CD4-positive, alpha-beta memory T cell (primary cell): ENCODE measurements around the gene SPAG16. TPM values are rescaled to one million over a fixed set of nuclear protein-coding genes. Genes with fewer than 3 reads are reported as not detected.

Experiments used
- CTCF ChIA-PET: fragments of 350-600 bp; sonication (Branson Sonifier 250); formaldehyde crosslinking; loops from one replicate; lab custom pipeline; 2021; ENCODE audit warnings: inconsistent platforms; ENCODE audit not compliant: partially characterized antibody; lab: Charles Lee
- POLR2A ChIA-PET: fragments of 350-600 bp; sonication (Branson Sonifier 250); formaldehyde crosslinking; loops from one replicate; lab custom pipeline; 2021; ENCODE audit not compliant: partially characterized antibody; lab: Charles Lee
- DNase-seq, 5 donors: peaks; one replicate each; pipeline versions ENCODE4 v3.0.0 to v3.0.0-alpha.2; 2020 to 2022; ENCODE audit warnings: mixed read lengths in 1 of 5
- H3K27ac ChIP-seq: one replicate; pipeline ENCODE4 v1.7.0; 2013; ENCODE audit warnings: low read depth, low read length
- H3K27me3 ChIP-seq: 2 replicates; pipeline ENCODE4 v1.7.0; 2013; ENCODE audit warnings: mild to moderate bottlenecking, low read length, moderate library complexity; ENCODE audit not compliant: insufficient read depth
- H3K36me3 ChIP-seq: 2 replicates; pipeline ENCODE4 v1.7.0; 2013; ENCODE audit warnings: mild to moderate bottlenecking, low read length, moderate library complexity; ENCODE audit not compliant: insufficient read depth
- H3K4me1 ChIP-seq: 2 replicates; pipeline ENCODE4 v1.7.0; 2013; ENCODE audit warnings: mild to moderate bottlenecking, low read length, moderate library complexity; ENCODE audit not compliant: insufficient read depth
- H3K4me3 ChIP-seq, 2 donors: one replicate each; pipeline ENCODE4 v1.7.0; 2013; ENCODE audit warnings: low read length in 2 of 2, mild to moderate bottlenecking in 1 of 2
- H3K9me3 ChIP-seq, 2 donors: one replicate each; pipeline ENCODE4 v1.7.0; 2013; ENCODE audit warnings: low read length in 2 of 2, control low read depth in 1 of 2; ENCODE audit not compliant: control insufficient read depth in 1 of 2
- H3K27ac Mint-ChIP-seq, 7 donors: one replicate each; pipeline ENCODE4 v1.8.0; 2020 to 2021; ENCODE audit warnings: mixed read lengths in 7 of 7, mild to moderate bottlenecking in 6 of 7, inconsistent platforms in 3 of 7, moderate library complexity in 3 of 7
- H3K27me3 Mint-ChIP-seq, 2 donors: one replicate each; pipeline ENCODE4 v1.8.0; 2020 to 2021; ENCODE audit warnings: mixed read lengths in 2 of 2
- H3K36me3 Mint-ChIP-seq, 2 donors: one replicate each; pipeline ENCODE4 v1.8.0; 2020 to 2021; ENCODE audit warnings: mixed read lengths in 2 of 2, inconsistent platforms in 1 of 2, mild to moderate bottlenecking in 1 of 2
- H3K4me1 Mint-ChIP-seq, 4 donors: one replicate each; pipeline ENCODE4 v1.8.0; 2020 to 2021; ENCODE audit warnings: mixed read lengths in 4 of 4, mild to moderate bottlenecking in 1 of 4
- H3K4me3 Mint-ChIP-seq, 8 donors: one replicate each; pipeline ENCODE4 v1.8.0; 2020 to 2021; ENCODE audit warnings: mixed read lengths in 8 of 8, mild to moderate bottlenecking in 7 of 8, moderate library complexity in 6 of 8, inconsistent platforms in 3 of 8
- H3K9me3 Mint-ChIP-seq, 8 donors: one replicate each; pipeline ENCODE4 v1.8.0; 2020 to 2021; ENCODE audit warnings: mixed read lengths in 8 of 8, mild to moderate bottlenecking in 5 of 8, inconsistent platforms in 3 of 8, moderate library complexity in 1 of 8
- intact Hi-C: fragments of 100-400 bp; cut with micrococcal nuclease; formaldehyde crosslinking; loops from one replicate; pipeline ENCODE4 v1.15.1; 2023
- polyA plus RNA-seq, 2 donors: library from polyadenylated mRNA; unstranded; fragments of 300-500 nt; fragmentation: Illumina TruSeq; gene quantifications; one replicate each; pipeline ENCODE4 v1.2.3, GENCODE V29; 2021
- total RNA-seq, 2 experiments: library from RNA; stranded (reverse); gene quantifications; one replicate each; pipeline ENCODE4 v1.2.3, GENCODE V29; 2021

Gene SPAG16
- total and polyA plus RNA-seq, 4 experiments from 2014 or later = 6.3 to 21.7 (median 11.2) TPM

DNA sequence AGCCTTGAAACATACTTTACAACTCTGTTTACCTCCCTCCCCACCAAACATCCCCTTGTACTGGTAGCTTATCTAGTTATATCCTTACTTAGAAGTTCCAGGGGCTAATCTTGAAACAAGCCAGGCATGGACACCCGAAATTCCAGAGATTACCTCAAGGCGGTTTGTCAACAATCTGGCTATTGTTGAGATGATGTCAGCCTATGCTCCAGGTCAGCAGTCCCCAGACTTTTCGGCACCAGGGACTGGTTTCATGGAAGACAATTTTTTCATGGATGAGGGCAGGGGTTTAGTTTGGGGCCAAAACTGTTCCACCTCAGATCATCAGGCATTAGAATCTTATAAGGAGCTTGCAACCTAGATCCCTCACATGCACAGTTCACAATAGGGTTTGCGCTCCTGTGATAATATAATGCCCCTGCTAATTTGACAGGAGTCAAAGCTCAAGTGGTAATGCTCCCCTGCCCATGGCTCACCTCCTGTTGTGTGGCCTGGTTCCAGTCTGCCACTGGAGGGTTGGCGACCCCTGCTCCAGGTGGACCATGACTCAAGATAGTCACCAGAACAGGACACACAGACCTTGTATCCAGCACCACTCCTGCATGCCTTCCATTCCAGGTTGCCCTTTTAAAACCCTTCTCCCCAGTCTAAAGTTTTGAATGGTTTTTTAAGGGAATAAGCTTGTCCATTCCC, 171.2 kb downstream of the SPAG16 start:
- CTCF ChIA-PET = no interaction called here
- Mint-ChIP-seq H3K4me3 (no peak overlapping the region), H3K27ac (no peak overlapping the region), H3K27me3 (no peaks in the 10 kb centered on the region), H3K36me3 (no peaks in the 10 kb centered on the region), H3K9me3 (peaks cover 0 to 7% (median 0%) of the 10 kb centered on the region in 8 donors), H3K4me1 (no peaks in the 10 kb centered on the region)
- Histone ChIP-seq H3K36me3 (no peaks in the 10 kb centered on the region), H3K4me3 (no peak overlapping the region), H3K27me3 (no peaks in the 10 kb centered on the region), H3K27ac (no peak overlapping the region), H3K4me1 (no peaks in the 10 kb centered on the region), H3K9me3 (no peaks in the 10 kb centered on the region)
- intact Hi-C loops = no loop called here
- POLR2A ChIA-PET = no interaction called here
- DNase-seq = no peak

DNA sequence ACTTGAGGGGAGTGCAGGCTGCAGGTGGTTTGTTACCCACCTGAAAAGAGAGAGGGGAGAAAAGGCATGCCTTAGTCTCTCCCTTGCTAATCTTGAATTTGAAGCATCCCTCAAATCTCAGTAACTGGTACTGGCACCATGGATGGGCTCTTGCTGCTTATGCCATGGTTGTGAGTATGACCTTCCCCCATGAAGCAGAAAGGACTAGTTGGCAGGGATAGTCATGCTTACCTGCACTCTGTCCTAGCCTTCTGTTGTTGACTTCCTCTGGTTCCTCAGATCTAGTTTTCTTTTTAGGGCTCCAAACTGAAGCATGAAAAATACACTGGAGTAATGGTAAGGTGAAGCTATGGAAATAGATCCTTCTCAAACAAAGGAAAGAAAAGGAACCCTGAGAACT, 191.2 kb downstream of the SPAG16 start:
- Histone ChIP-seq H3K36me3 (no peaks in the 10 kb centered on the region), H3K4me1 (no peaks in the 10 kb centered on the region), H3K9me3 (peaks cover 0 to 7% of the 10 kb centered on the region in 2 donors), H3K4me3 (no peak overlapping the region), H3K27me3 (no peaks in the 10 kb centered on the region), H3K27ac (no peak overlapping the region)
- Mint-ChIP-seq H3K4me3 (no peak overlapping the region), H3K27ac (no peak overlapping the region), H3K36me3 (peaks cover 0 to 4% of the 10 kb centered on the region in 2 donors), H3K4me1 (no peaks in the 10 kb centered on the region), H3K27me3 (no peaks in the 10 kb centered on the region), H3K9me3 (peaks cover 6 to 57% (median 28%) of the 10 kb centered on the region in 8 donors)
- CTCF ChIA-PET = no interaction called here
- POLR2A ChIA-PET = no interaction called here
- intact Hi-C loops = no loop called here
- no peak for DNase-seq

DNA sequence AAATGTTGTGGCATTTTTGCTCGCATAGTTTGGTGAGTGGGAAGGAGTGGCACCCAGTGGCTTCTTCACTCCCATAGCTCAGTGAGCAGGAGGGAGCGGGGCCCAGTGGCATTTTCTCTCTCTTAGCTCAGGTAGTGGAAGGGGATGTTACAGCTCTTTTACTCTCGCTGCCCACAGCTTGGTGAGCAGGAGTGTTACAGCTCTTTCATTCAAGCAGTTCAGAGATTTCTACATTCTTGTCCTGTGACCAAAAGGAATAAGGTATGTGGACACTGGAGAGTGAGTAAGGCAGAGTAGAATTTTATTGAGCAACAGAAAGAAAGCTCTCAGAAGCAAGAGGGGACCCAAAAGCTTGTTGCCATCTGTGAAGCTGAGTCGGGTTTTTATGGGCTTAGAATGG, 192.4 kb downstream of the SPAG16 start:
- H3K4me1 Mint-ChIP-seq = no peaks in the 10 kb centered on the region
- H3K36me3 ChIP-seq = no peaks in the 10 kb centered on the region
- H3K4me3 Mint-ChIP-seq = no peak overlapping the region
- H3K4me3 ChIP-seq = no peak overlapping the region
- POLR2A ChIA-PET = no interaction called here
- no peaks in the 10 kb centered on the region for H3K27me3 ChIP-seq
- no peaks in the 10 kb centered on the region for H3K4me1 ChIP-seq
- DNase-seq = no peak
- H3K36me3 Mint-ChIP-seq = peaks cover 0 to 4% of the 10 kb centered on the region in 2 donors
- intact Hi-C loops = no loop called here
- H3K27ac Mint-ChIP-seq = no peak overlapping the region
- CTCF ChIA-PET = no interaction called here
- peaks cover 0 to 7% of the 10 kb centered on the region in 2 donors for H3K9me3 ChIP-seq
- no peak overlapping the region for H3K27ac ChIP-seq
- peaks cover 6 to 54% (median 28%) of the 10 kb centered on the region in 8 donors for H3K9me3 Mint-ChIP-seq
- H3K27me3 Mint-ChIP-seq = no peaks in the 10 kb centered on the region

DNA sequence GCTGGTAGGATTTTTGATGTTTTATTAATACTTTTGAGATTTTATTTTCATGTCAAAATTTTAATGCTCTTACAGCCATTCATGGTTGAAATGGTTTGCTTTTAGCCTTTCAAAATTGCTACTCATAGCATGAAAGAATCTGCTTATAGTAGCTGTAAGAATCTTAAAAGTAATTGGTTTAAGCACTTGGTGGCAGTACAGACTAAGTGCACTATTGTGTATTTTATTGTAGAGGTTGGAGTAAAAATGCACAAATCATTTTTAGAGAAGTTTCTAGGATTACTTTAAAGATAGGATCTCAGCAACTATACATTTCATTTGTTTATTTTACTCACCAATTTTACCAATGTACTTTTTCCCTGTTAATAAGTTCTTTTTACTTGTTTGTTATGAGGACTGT, 205.8 kb downstream of the SPAG16 start:
- no peak overlapping the region for H3K27ac Mint-ChIP-seq
- intact Hi-C loops = no loop called here
- CTCF ChIA-PET = no interaction called here
- Histone ChIP-seq H3K4me3 (no peak overlapping the region), H3K9me3 (no peaks in the 10 kb centered on the region), H3K4me1 (no peaks in the 10 kb centered on the region), H3K27ac (no peak overlapping the region), H3K27me3 (no peaks in the 10 kb centered on the region), H3K36me3 (no peaks in the 10 kb centered on the region)
- H3K4me1 Mint-ChIP-seq = no peaks in the 10 kb centered on the region
- H3K27me3 Mint-ChIP-seq = no peaks in the 10 kb centered on the region
- no peaks in the 10 kb centered on the region for H3K36me3 Mint-ChIP-seq
- POLR2A ChIA-PET = no interaction called here
- no peak for DNase-seq
- peaks cover 0 to 3% (median 0%) of the 10 kb centered on the region in 8 donors for H3K9me3 Mint-ChIP-seq
- no peak overlapping the region for H3K4me3 Mint-ChIP-seq

DNA sequence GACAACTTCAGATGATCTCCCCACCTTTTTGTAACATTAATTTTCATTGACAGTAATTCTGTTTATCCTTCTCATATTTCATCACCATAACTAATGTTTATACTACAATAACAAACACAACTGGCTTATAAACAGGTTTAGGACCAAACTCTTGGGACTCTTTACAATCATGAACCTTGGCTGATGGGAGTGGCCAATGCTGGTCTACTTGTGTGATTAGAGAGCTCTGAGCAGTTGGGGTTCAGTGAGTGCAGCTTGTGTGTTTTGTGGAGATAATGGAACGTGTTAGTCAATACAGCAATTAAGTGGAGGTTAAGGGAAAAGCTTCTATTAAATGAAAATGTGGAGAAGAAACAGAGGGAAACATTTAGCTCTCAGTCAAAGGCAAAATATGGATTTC, 207.1 kb downstream of the SPAG16 start:
- Mint-ChIP-seq H3K36me3 (no peaks in the 10 kb centered on the region), H3K9me3 (no peaks in the 10 kb centered on the region)

DNA sequence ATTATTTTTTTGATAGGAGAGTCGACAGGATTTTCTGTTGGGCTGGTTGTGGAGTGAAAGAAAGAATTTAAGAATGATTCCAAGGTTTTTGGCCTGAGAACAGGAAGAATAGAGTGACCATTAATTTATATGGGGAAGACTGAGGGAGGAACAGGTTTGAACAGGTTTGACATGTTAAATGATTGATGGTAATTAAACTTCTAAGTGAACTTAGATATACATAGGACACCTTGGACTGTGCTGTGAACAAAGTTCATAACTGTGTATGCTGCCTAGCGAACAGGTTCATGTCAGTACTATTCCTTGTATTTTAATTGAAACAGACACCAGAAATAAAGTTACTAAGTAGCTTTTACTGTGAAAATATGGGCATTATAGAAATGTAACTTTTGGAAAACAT, 212.0 kb downstream of the SPAG16 start:
- H3K36me3 Mint-ChIP-seq = no peaks in the 10 kb centered on the region
- Histone ChIP-seq H3K4me3 (no peak overlapping the region), H3K4me1 (no peaks in the 10 kb centered on the region), H3K9me3 (no peaks in the 10 kb centered on the region), H3K36me3 (no peaks in the 10 kb centered on the region), H3K27ac (no peak overlapping the region), H3K27me3 (no peaks in the 10 kb centered on the region)
- CTCF ChIA-PET = interaction anchor here (0.8 kb wide), 1 partner anchor 154 kb away, joined by 3 read pairs; no protein-coding TSS in a partner anchor
- POLR2A ChIA-PET = no interaction called here
- H3K4me1 Mint-ChIP-seq = no peaks in the 10 kb centered on the region
- no peaks in the 10 kb centered on the region for H3K27me3 Mint-ChIP-seq
- no peaks in the 10 kb centered on the region for H3K9me3 Mint-ChIP-seq
- H3K4me3 Mint-ChIP-seq = no peak overlapping the region
- H3K27ac Mint-ChIP-seq = no peak overlapping the region
- intact Hi-C loops = no loop called here
- DNase-seq = no peak

More for the DNA sequence above, 207.1 kb downstream of the SPAG16 start:
- Histone ChIP-seq H3K36me3 (no peaks in the 10 kb centered on the region), H3K4me3 (no peak overlapping the region), H3K9me3 (no peaks in the 10 kb centered on the region), H3K27me3 (no peaks in the 10 kb centered on the region), H3K4me1 (no peaks in the 10 kb centered on the region), H3K27ac (no peak overlapping the region)
- no peak overlapping the region for H3K27ac Mint-ChIP-seq
- DNase-seq = no peak
- ChIA-PET POLR2A (no interaction called here), CTCF (no interaction called here)
- no peak overlapping the region for H3K4me3 Mint-ChIP-seq
- intact Hi-C loops = no loop called here
- no peaks in the 10 kb centered on the region for H3K27me3 Mint-ChIP-seq
- H3K4me1 Mint-ChIP-seq = no peaks in the 10 kb centered on the region

DNA sequence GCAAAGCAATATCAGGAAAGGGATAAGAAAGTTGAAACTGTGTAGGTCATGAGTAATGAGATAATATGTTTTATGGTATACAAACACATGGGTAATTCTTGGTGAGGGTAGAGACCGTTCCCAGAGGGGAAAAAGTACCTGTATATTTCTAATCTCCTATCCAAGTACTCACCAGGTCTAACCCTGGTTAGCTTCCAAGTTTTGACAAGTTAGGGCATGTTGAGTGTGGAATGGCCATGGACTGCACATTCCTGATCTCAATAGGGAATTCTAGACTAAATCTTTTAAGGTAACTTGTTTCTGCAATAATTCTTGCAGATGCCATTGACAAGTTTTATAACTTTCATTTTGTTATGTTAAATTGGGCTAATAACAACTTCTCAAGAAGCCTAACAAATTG, 216.6 kb downstream of the SPAG16 start:
- CTCF ChIA-PET = no interaction called here
- peaks cover 0 to 2% (median 0%) of the 10 kb centered on the region in 8 donors for H3K9me3 Mint-ChIP-seq

More for the DNA sequence above, 216.6 kb downstream of the SPAG16 start:
- Mint-ChIP-seq H3K27me3 (no peaks in the 10 kb centered on the region), H3K36me3 (no peaks in the 10 kb centered on the region), H3K4me3 (no peak overlapping the region), H3K4me1 (no peaks in the 10 kb centered on the region), H3K27ac (no peak overlapping the region)
- no peak for DNase-seq
- H3K27me3 ChIP-seq = no peaks in the 10 kb centered on the region
- no peaks in the 10 kb centered on the region for H3K9me3 ChIP-seq
- intact Hi-C loops = no loop called here
- H3K4me3 ChIP-seq = no peak overlapping the region
- H3K36me3 ChIP-seq = no peaks in the 10 kb centered on the region
- POLR2A ChIA-PET = no interaction called here
- no peak overlapping the region for H3K27ac ChIP-seq
- no peaks in the 10 kb centered on the region for H3K4me1 ChIP-seq
